Measurements from ENCODE around the gene MIEF1. TPM values are rescaled to one million over a fixed set of nuclear protein-coding genes. Genes with fewer than 3 reads are reported as not detected.

Gene MIEF1
- total RNA-seq, 2 donors from 2014 or later, result 24.0 to 38.6 TPM

GRCh38 chr22:39562839-39563489 lies 60.9 kb downstream of the MIEF1 start:
- 79% methylated on average over 9 of the region's 9 CpGs for WGBS
- H3K4me3 ChIP-seq, result no peak overlapping the region
- no peaks in the 10 kb centered on the region for H3K27me3 ChIP-seq (replicated peaks; ENCODE audit: insufficient read depth)
- TF ChIP-seq POLR2AphosphoS5 (IDR thresholded peaks at IDR 0.05) (no peak), POLR2A (IDR thresholded peaks at IDR 0.05) (no peak), CTCF (IDR thresholded peaks at IDR 0.05) (no peak)
- no peak for DNase-seq (ENCODE audit: low spot score)
- intact Hi-C loops (cut with DNase I), result no loop called here
- no peaks in the 10 kb centered on the region for H3K4me1 ChIP-seq (replicated peaks)
- no peaks in the 10 kb centered on the region for H3K9me3 ChIP-seq
- no peak overlapping the region for H3K27ac ChIP-seq
- no peaks in the 10 kb centered on the region for H3K36me3 ChIP-seq

- no peak for DNase-seq (ENCODE audit: low spot score)
- no peak overlapping the region for H3K27ac ChIP-seq
- TF ChIP-seq POLR2A (IDR thresholded peaks at IDR 0.05) (no peak), POLR2AphosphoS5 (IDR thresholded peaks at IDR 0.05) (no peak), CTCF (IDR thresholded peaks at IDR 0.05) (no peak)
- no peak overlapping the region for H3K4me3 ChIP-seq
- H3K9me3 ChIP-seq, result no peaks in the 10 kb centered on the region
- WGBS, result 92% methylated on average over 7 of the region's 7 CpGs
- H3K4me1 ChIP-seq (replicated peaks), result no peaks in the 10 kb centered on the region
- intact Hi-C loops (cut with DNase I), result no loop called here
- H3K36me3 ChIP-seq, result no peaks in the 10 kb centered on the region
- no peaks in the 10 kb centered on the region for H3K27me3 ChIP-seq (replicated peaks; ENCODE audit: insufficient read depth)
These were observed 61.7 kb downstream of the MIEF1 start for GRCh38 chr22:39563571-39564428.

GRCh38 chr22:39565414-39565944 lies 63.4 kb downstream of the MIEF1 start:
- no peaks in the 10 kb centered on the region for H3K9me3 ChIP-seq
- no peaks in the 10 kb centered on the region for H3K27me3 ChIP-seq (replicated peaks; ENCODE audit: insufficient read depth)
- no peak overlapping the region for H3K27ac ChIP-seq
- TF ChIP-seq CTCF (IDR thresholded peaks at IDR 0.05) (no peak), POLR2AphosphoS5 (IDR thresholded peaks at IDR 0.05) (no peak), POLR2A (IDR thresholded peaks at IDR 0.05) (no peak)
- H3K36me3 ChIP-seq, result no peaks in the 10 kb centered on the region
- DNase-seq (ENCODE audit: low spot score), result no peak
- H3K4me1 ChIP-seq (replicated peaks), result no peaks in the 10 kb centered on the region
- 93% methylated on average over 5 of the region's 5 CpGs for WGBS
- intact Hi-C loops (cut with DNase I), result no loop called here
- no peak overlapping the region for H3K4me3 ChIP-seq

GRCh38 chr22:39567135-39567946 lies 65.3 kb downstream of the MIEF1 start:
- WGBS, result 44% methylated on average over 14 of the region's 14 CpGs
- TF ChIP-seq CTCF (IDR thresholded peaks at IDR 0.05), result no peak
- TF ChIP-seq POLR2AphosphoS5 (IDR thresholded peaks at IDR 0.05), result no peak
- no peak for TF ChIP-seq POLR2A (IDR thresholded peaks at IDR 0.05)
- no peak for DNase-seq (ENCODE audit: low spot score)
- Histone ChIP-seq H3K27ac (no peak overlapping the region), H3K4me3 (no peak overlapping the region), H3K27me3 (replicated peaks; ENCODE audit: insufficient read depth) (no peaks in the 10 kb centered on the region), H3K9me3 (no peaks in the 10 kb centered on the region), H3K36me3 (no peaks in the 10 kb centered on the region), H3K4me1 (replicated peaks) (no peaks in the 10 kb centered on the region)
- intact Hi-C loops (cut with DNase I), result no loop called here

Other genes with a start within 250 kb of the MIEF1 start
- 1,000 to 10,000 TPM; 2,375 to 2,654 TPM for gene RPL3, start 182.7 kb upstream of the MIEF1 start, total RNA-seq
- 10 to 100 TPM; 38.3 to 43.8 TPM for gene SYNGR1, start 152.3 kb upstream of the MIEF1 start, total RNA-seq
- 10 to 100 TPM; 26.0 to 42.8 TPM for gene TAB1, start 102.5 kb upstream of the MIEF1 start, total RNA-seq
- gene MGAT3, start 45.3 kb upstream of the MIEF1 start, total RNA-seq, result 1 to 10 TPM in 1 of 2 donors, under 1 TPM in 1; 0.82 to 7.4 TPM
- gene ATF4, start 18.3 kb downstream of the MIEF1 start, total RNA-seq, result 100 to 1,000 TPM; 294 to 334 TPM
- gene RPS19BP1, start 30.5 kb downstream of the MIEF1 start, total RNA-seq, result 100 to 1,000 TPM; 186 to 264 TPM
- under 1 TPM; 0.05 to 0.68 TPM for gene CACNA1I, start 68.5 kb downstream of the MIEF1 start, total RNA-seq

Data from prostate gland (tissue), 2 donors.